Keratinocyte (primary cell): ENCODE measurements around the gene TCF15. TPM values are rescaled to one million over a fixed set of nuclear protein-coding genes. Genes with fewer than 3 reads are reported as not detected.

Experiments used
- DNase-seq: peaks from one replicate; pipeline ENCODE4 v3.0.0-alpha.2; 2011; ENCODE audit warnings: low read depth, missing footprints, low spot score
- FAIRE-seq: peaks from 2 replicates; lab custom pipeline; 2011; peaks lifted over from hg19 to GRCh38; lab: Jason Lieb, UNC
- H2AFZ ChIP-seq: 2 replicates; pipeline ENCODE4 v1.6.0; 2012; ENCODE audit warnings: low read length, control low read depth, inconsistent platforms; ENCODE audit not compliant: control insufficient read depth
- H3K27ac ChIP-seq: 2 replicates; pipeline ENCODE4 v1.5.1; 2011; ENCODE audit warnings: low read length; ENCODE audit not compliant: control insufficient read depth, insufficient read depth
- H3K27me3 ChIP-seq: 3 replicates; pipeline ENCODE4 v1.6.0; 2011; ENCODE audit warnings: low read length; ENCODE audit not compliant: control insufficient read depth, insufficient read depth; ENCODE audit errors: extremely low read depth
- H3K36me3 ChIP-seq, 2 experiments: 2 replicates in 1 of 2; 3 replicates in 1 of 2; pipeline ENCODE4 v1.5.1; 2011; ENCODE audit warnings: low read length in 2 of 2, mild to moderate bottlenecking in 1 of 2; ENCODE audit not compliant: control insufficient read depth in 2 of 2, insufficient read depth in 2 of 2; ENCODE audit errors: extremely low read depth in 1 of 2
- H3K4me1 ChIP-seq: 3 replicates; pipeline ENCODE4 v1.5.1; 2011; ENCODE audit warnings: low read length; ENCODE audit not compliant: control insufficient read depth, insufficient read depth; ENCODE audit errors: extremely low read depth
- H3K4me2 ChIP-seq: 3 replicates; pipeline ENCODE4 v1.6.0; 2011; ENCODE audit warnings: low read depth, low read length; ENCODE audit not compliant: control insufficient read depth, insufficient read depth; ENCODE audit errors: extremely low read depth
- H3K4me3 ChIP-seq, 3 experiments: fragments of 200-600 bp in 1 of 3; sonication (generic) in 1 of 3; 2 replicates in 2 of 3; 3 replicates in 1 of 3; pipeline ENCODE4 v1.5.1; 2011 to 2016; ENCODE audit warnings: low read length in 3 of 3, mild to moderate bottlenecking in 3 of 3, control low read depth in 2 of 3, inconsistent platforms in 1 of 3, low read depth in 1 of 3, mixed read lengths in 1 of 3, mixed run types in 1 of 3, moderate library complexity in 1 of 3; ENCODE audit not compliant: control insufficient read depth in 2 of 3, insufficient read depth in 2 of 3; ENCODE audit errors: extremely low read depth in 1 of 3
- H3K79me2 ChIP-seq: 2 replicates; pipeline ENCODE4 v1.6.0; 2012; ENCODE audit warnings: low read length; ENCODE audit not compliant: control insufficient read depth, insufficient read depth
- H3K9ac ChIP-seq: 3 replicates; pipeline ENCODE4 v1.6.0; 2011; ENCODE audit warnings: low read length; ENCODE audit not compliant: control insufficient read depth, insufficient read depth; ENCODE audit errors: extremely low read depth
- H3K9me1 ChIP-seq: 3 replicates; pipeline ENCODE4 v1.6.0; 2011; ENCODE audit warnings: low read length; ENCODE audit not compliant: control insufficient read depth, insufficient read depth; ENCODE audit errors: extremely low read depth
- H3K9me3 ChIP-seq: 2 replicates; pipeline ENCODE4 v1.5.1; 2012; ENCODE audit warnings: low read depth, low read length; ENCODE audit not compliant: control insufficient read depth
- H4K20me1 ChIP-seq: 3 replicates; pipeline ENCODE4 v1.6.0; 2011; ENCODE audit warnings: low read length; ENCODE audit not compliant: control insufficient read depth, insufficient read depth; ENCODE audit errors: extremely low read depth
- CTCF ChIP-seq, 3 experiments: IDR thresholded peaks in 1 of 3; conservative IDR thresholded peaks in 1 of 3; optimal IDR thresholded peaks in 1 of 3; 2 replicates in 2 of 3; 3 replicates in 1 of 3; pipeline versions ENCODE3 to v1.5.1; 2011; ENCODE audit warnings: low read length in 3 of 3, mild to moderate bottlenecking in 3 of 3, moderate library complexity in 2 of 3, control low read depth in 1 of 3, inconsistent platforms in 1 of 3; ENCODE audit not compliant: insufficient read depth in 2 of 3; ENCODE audit errors: extremely low read depth in 1 of 3
- EZH2 ChIP-seq: IDR thresholded peaks from one replicate; pipeline ENCODE4 v1.6.1; 2012; ENCODE audit warnings: inconsistent platforms, mild to moderate bottlenecking, low read length, moderate library complexity
- dilution Hi-C: fragments of 300-500 bp; cut with MboI; formaldehyde crosslinking; loops from one replicate; pipeline ENCODE4 v1.7.0; 2020; ENCODE audit warnings: low sequenced_read_pairs; ENCODE audit not compliant: extremely low pct_ligation_motif_present
- polyA plus RNA-seq, 5 experiments: library from polyadenylated mRNA; depleted of rRNA in 3 of 5; stranded (reverse) in 3 of 5; stranded (forward) in 1 of 5; unstranded in 1 of 5; fragments of >200 nt; gene quantifications; 1 replicate in 1 of 5; 2 replicates in 3 of 5; 3 replicates in 1 of 5; pipeline versions ENCODE4 v1.2.1 to v1.2.3, GENCODE V29; 2011 to 2012; ENCODE audit warnings: missing spikeins in 2 of 5, low read depth in 1 of 5, low replicate concordance in 1 of 5

TCF15 gene
- polyA plus RNA-seq, 1 donor (not counting 4 experiments of a cell fraction or from before 2014, with no cell fraction given): not detected

- H3K27me3 ChIP-seq: peaks cover 11% of the 10 kb centered on the region
- no peak for TF ChIP-seq CTCF (optimal IDR thresholded peaks at IDR 0.05 in 1 of 3, IDR thresholded peaks at IDR 0.05 in 1 of 3, conservative IDR thresholded peaks at IDR 0.05 in 1 of 3; ENCODE audit: extremely low read depth in 1 of 3, insufficient read depth in 2 of 3, low read length in 3 of 3)
- no peak for TF ChIP-seq EZH2
- FAIRE-seq (no peak), DNase-seq (no peak)
- no peak overlapping the region for H3K4me3 ChIP-seq
- H3K4me1 ChIP-seq: no peaks in the 10 kb centered on the region
- no peaks in the 10 kb centered on the region for H4K20me1 ChIP-seq
- no peaks in the 10 kb centered on the region for H3K36me3 ChIP-seq
- dilution Hi-C loops: no loop called here
- H3K4me2 ChIP-seq: no peak overlapping the region
- H3K9me3 ChIP-seq: no peaks in the 10 kb centered on the region
- no peaks in the 10 kb centered on the region for H3K9me1 ChIP-seq
- no peak overlapping the region for H2AFZ ChIP-seq
- H3K79me2 ChIP-seq: no peaks in the 10 kb centered on the region
- H3K27ac ChIP-seq: no peak overlapping the region
- no peak overlapping the region for H3K9ac ChIP-seq
Measured at GRCh38 chr20:563187-563586, 46.9 kb downstream of the TCF15 start.

GRCh38 chr20:562232-562897 lies 47.7 kb downstream of the TCF15 start:
- Histone ChIP-seq H3K79me2 (no peaks in the 10 kb centered on the region), H3K36me3 (no peaks in the 10 kb centered on the region), H3K4me2 (no peak overlapping the region), H3K9ac (no peak overlapping the region), H2AFZ (no peak overlapping the region), H3K9me1 (no peaks in the 10 kb centered on the region), H4K20me1 (no peaks in the 10 kb centered on the region), H3K4me1 (no peaks in the 10 kb centered on the region), H3K27me3 (peaks cover 9% of the 10 kb centered on the region), H3K9me3 (no peaks in the 10 kb centered on the region), H3K4me3 (no peak overlapping the region), H3K27ac (no peak overlapping the region)
- FAIRE-seq (no peak), DNase-seq (no peak)
- dilution Hi-C loops: no loop called here
- TF ChIP-seq CTCF (optimal IDR thresholded peaks at IDR 0.05 in 1 of 3, IDR thresholded peaks at IDR 0.05 in 1 of 3, conservative IDR thresholded peaks at IDR 0.05 in 1 of 3; ENCODE audit: extremely low read depth in 1 of 3, insufficient read depth in 2 of 3, low read length in 3 of 3) (no peak), EZH2 (no peak)
